NCI-H1694 treated with DMSO at 0.1 percent for 48 hours (cell line): Measurements from ENCODE around the gene VDR.

Source experiments
- DNase-seq: peaks from one replicate; lab custom pipeline; 2025; lab: John Stamatoyannopoulos, UW

The VDR gene

DNA sequence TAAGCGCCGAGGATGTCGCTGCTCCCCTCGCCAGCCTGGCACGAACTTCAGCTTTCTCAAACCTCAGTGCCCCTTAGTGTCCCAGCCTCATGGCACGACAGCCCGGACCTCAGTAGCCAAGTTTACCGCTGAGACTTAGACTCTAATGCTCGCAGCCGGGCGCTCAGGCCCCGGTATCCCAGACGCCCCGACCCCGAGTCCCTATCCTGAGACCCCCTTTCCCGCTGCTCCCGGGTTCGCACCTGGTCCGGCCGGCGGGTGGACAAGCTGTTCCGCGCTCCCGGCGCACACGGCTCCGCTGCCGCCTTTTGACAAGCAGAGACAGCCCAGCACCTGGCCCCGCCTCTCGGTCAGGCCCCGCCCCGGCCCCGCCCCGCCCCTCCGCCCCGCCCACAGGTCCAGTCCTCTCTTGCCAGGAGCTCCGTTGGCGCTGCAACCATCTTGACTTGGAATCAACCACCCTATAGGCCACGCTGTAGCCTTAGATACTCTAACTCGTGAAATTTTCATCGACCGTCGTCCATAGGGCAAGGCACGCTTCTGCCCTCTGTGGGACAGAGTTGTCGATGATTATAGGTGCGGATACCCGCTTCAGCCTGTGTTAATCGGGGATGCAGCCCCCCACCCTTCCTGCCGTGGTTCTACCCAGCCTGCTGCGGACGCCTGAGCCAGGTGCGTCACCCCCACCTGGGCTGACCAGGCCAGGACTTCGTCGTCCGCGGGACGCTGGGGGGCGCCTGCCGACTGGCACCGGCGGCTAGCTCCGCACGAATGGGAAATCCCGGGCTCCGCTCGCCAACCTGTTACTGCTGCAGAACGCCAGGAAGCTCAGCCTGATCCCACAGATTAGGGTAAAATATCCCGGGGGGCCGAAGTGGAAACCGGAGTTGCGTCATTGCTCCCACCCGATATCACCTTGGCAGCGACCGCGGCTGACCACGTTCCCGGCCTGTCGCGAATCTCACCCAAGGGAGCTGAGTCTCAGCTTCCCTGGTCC lies at the start of gene VDR:
TSS of gene VDR (minus strand) at position 282 of the 997 bp plus-strand sequence. CDS start 25,881 bp downstream, outside the sequence.
- DNase-seq: peak; percentile 35

DNA sequence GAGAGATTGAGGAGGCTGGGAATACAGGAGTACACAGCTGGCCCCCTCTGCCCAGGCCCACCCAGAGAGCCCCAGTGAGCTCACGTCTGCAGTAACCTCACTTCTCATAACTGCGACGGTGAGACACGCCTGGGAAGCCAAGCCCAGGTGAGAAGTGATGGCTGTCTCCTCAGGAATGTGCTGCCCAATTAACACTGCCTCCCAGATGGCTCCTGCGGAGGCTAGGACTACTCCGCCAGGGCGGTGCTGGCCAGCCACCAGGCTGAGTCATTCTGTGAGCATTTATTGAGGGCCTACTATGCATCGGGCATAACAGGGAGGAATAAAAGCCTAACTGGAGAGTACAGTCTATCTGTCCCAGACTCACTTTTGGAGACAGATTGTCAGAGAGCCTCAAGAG lies 49.3 kb upstream of the VDR start:
- DNase-seq: no peak

DNA sequence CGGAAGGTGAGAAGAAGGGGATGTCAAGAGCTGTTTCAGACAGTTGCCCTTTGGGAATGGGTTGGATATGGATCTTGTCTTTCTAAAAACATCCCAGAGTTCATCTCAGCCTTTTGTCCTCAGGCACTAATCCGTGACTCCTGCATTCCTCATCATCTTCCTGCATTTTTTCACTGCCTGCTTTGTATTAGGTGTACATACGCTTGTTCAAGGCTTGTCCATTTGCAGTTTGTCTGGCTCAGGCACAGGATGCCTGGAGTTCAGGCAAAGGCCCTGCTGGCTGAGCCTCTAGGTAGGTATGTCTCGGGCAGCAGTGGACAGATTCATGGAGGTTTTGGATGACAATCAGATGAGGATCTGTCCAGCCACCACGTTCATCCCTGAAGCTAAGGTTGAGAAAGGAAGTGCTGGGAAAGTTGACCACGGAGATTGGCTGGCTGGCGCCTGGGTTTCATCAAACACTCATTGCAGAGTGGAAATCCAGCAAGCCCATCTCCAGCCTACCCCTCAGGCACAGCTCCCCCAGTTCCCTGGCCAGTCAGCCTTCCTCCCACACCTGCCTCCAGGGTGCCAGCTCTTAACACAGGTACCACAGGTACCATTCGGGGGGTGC lies 46.2 kb upstream of the VDR start:
- no peak for DNase-seq

DNA sequence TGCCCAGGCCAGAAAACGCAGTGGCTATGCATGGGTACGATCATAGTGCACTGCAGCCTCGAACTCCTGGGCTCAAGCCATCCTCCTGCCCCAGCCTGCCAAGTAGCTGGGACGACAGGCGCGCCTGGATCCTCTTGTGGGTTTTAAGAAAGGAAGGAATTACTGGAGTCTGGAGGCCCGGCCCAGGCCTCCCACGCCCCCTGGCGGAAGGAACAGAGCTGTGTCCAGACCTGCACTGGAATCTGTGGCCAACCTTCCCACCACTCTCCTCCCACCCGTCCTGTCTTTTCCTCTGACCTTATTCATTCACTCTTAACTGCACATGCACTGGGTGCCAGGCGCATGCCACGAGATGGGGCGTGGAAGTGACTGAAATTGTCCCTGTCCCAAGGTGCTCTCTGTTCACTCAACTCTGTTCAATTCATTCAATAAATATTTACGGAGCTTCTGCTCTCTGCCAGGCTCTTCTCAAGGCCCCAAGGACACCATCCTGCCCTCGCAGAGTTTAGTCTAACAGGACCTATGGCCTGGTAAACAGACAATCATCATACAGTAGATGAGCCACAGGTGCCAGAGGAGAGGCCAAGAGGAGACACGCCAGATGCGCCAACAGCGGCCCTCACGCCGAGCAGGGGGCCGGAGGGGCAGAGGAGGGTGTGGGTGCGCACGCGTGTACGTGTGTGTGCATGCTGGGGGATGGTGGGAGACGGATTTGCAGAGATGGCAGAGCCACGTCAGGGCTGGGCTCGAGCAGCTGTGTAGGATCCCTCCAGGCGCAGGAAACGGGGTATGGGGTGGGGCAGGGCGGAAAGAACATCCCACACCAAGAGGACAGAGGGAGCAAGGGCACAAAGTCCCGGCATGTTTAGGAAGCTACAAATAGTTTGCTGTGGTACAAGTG lies 44.9 kb upstream of the VDR start:
- peak; percentile 26 for DNase-seq

DNA sequence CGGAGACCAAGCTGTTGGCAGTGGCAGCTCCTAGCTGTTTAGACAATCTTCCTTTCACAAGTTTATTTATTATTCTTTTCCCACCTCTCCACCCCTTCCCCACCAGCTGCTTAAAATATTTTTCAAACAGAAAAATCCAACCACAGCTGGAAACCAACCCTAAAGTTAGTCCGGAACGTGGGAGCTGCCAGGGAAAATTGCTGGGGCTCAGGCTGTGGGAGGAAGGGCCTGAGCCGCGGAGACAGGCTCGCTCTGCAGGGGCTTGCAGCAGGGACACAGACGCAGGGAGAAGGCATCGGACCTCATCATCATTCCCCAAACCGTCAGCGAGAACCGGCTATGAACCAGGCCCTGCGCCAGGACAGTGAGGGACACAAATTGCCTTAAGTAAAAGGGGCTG lies 42.5 kb upstream of the VDR start:
- no peak for DNase-seq

DNA sequence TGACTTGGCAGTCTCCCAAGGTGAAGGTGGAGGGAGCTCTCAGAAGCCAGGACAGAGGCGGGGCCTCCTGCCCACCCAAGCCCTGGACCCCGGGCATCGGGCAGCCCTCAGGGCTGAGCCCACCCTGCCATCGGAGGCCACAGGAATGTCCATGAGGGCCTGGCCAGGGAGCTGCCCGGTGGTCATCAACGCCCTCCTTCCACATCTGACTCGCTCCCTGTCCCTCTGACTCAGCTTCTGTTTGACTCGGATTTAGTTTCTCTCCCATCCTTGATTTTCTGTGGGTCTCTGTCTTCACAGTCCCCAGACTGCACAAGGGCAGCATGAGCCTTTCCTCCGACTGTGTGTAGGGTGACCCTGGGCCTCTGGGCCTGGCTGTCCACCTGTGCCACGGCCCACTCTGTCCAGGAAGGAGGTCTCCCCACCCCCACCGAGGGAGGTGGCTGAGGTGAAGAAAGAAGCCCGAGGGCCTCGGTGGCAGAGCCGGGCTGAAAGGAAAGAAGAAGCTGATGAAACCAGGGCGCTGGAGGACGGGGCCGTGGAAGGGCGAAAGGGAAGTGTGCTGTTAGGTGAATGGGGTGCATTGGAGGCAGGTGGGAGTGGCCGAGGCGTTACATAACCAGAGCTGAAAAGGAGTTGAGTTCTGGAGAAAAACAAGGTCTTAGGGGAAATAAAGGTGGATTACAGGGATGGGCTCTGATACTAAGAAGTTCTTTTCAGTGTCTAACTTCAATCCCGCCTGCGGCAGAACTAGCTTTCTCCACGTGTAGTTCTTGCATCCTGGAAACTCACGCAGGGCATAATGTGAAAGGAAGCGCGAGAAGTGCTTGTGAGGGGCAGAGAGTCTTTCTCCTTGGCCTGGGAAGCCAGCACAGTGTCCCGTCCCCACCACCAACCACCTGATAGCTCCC lies 41.9 kb upstream of the VDR start:
- no peak for DNase-seq

DNA sequence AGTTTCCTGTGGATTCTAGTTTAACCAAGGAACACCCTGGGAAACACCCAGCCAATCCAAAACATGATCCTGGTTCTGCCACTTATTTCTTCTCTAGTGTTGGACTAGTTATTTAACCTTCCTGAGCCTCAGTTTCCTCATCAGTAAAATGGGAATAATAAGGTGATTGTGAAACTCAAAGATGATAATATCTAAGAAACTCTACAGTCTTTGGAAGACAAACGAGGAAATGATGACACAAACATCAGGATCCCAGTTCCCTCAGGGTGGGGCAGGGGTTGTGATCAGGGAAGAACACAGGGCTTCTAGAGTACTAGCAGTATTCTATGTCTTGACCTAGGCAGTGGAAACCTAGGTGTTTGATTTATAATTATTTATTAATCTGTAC lies 40.5 kb upstream of the VDR start:
- no peak for DNase-seq

DNA sequence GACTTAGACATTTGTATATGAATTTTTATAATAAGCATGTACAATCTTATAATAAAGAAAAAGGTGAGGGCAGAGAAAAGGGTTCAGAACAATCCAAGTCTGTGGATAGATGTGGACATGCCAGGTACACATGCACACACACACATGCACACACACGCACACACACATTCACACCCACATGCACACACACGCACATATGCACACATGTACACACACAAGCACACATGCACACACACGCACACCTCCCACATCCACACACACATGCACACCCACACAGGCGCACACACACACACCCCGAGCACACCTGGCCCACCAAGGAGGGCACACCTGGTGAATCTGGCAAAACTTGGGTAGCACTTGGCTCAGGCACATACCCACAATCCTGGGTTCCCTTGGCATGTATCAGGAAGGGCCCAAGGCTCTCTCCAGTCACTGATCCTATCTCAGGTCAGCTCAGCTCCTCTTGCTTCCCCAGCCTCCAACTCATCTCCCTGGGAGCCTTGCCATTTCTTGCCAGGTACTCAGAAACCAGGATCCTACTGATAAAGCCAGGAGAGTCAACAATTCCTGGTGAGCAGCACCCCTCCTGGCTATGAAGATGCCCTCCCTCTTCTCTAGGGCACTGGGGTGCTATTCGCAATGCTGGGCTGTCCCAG lies 40.0 kb upstream of the VDR start:
- DNase-seq: no peak

DNA sequence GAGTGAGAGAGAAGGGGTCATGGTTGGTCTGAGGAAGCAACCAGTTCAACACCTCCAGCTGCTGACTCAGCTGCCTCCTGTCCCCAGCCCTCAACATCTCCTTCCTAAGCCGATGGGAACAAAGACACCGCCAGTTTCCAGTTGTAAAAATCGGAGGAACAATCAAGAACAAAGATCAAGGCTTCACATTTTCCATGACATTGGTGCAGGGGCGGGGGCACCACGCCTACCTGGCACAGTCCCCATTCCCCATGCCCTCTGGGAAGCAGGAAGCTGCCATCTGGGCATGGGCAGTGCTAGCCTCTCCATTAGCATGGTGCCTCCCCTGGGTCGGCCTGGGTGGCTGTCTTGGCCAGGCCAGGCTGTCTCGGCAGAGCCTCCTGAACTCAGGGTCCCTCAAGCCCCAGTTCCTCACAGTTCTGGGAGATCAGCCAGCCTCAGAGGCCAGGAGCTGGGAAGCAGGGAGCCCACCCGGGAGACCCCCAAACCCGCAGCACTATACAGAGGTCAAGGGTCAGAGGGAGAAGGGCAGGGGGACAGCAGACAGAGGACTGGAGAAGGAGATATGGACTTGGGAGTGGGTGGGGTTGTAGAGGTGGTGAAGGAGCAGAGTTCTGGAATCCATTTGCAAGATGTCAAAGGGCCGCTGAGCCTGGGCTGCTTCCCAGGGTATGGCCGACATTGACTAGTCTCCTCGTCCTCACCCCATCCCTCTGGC lies 39.0 kb upstream of the VDR start:
- DNase-seq: no peak

DNA sequence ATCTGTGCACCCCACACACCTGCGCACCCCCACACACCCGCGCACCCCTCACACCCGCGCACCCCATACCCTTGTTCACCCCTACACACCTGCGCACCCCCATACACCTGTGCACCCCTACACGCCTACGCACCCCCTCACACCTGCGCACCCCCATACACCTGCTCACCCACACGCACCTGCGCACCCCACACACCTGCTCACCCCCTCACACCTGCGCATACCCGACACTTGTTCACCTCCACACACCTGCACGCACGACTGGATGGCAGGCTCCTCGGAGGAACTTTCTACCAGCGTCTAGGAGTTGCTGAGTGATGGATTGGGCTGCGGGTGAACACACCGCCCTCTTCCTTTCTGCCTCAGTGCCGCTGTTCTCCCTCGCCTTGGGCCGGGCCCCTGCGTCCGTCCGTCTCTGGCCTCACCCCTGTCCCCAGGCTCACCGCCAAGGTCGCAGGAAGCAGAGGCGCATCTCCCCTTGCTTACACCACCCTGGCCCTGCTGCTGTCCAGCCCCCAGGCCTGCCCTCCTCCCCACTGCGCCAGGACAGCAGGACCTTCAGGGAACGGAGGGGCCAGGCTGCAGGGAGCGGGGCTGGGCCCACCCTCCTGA lies 37.9 kb upstream of the VDR start:
- DNase-seq: no peak

DNA sequence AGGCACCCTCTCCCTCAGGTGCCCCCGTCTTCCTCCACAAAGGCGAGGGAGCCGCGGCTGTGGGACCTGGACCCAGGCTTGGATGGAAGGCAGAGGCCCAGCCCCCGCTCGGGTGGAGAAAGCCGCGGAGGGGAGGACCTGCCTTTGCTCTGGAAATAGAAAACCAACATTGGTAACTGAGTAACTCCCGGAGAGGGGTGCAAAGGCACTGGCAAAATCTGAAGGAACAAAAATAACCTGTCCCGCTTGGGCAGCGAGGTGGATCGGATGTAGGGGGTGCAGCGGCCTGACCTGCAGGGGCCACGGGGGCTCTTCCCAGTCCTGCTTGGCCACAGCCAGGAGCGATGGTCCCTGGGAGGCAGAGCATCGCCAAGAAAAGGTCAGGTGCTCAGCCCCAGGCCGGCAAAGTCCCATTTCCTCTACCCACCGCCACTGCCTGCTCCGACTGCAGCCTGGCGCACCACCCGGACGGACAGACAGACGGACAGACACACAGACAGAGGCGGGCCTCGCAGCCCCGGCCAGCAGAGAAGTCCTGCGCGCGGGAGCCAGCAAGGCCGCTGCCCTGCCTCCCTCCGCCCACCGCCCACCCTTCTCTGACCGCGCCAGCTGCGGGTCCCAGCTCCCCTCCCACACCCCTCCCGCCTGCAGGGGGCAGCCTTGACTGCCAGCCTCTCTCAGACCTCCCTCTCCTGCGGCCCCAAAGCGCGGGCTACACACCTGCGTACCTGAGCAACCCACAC lies 37.2 kb upstream of the VDR start:
- DNase-seq: no peak

DNA sequence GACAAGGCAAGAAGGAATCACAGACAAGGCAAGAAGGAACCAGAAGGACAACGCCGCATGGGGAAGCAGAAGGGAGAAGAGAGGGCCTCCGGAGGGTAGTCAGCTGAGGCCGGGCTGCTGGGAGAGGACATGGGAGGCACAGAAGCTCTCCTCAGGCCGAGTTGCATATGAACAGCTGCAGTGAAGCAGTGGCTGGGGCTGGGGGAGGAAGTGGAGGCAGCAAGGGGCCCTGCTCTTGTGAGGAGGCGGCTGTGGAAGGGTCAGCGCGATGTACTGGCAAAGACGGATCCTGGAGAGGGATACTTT lies 36.6 kb upstream of the VDR start:
- no peak for DNase-seq

DNA sequence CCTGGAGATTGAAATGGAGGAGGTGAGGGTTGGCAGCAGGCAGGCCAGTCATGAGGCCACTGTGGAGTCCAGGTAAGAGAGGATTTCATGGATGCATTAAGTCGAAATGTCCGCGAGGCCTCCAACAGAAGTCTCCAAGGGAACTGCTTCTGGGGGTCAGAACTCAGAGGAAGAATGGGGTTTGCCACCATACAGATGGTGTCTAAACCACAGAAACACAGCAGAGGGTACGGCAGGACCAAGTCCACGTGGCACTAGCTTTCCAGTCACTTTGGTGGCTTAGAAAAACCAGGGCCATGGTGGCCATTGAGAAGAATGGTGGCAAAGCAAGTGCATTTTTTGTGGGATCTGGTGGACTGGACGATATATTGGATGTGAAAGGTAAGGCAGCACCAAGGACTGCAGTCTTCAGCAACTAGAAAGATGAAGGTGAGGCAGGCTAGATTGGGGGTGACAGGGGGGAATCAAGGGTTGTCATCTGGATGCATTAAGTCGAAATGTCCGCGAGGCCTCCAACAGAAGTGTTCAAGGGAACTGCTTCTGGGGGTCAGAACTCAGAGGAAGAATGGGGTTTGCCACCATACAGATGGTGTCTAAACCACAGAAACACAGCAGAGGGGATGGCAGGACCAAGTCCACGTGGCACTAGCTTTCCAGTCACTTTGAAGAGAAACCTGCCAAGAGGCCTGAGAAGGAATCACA lies 36.1 kb upstream of the VDR start:
- DNase-seq: no peak

DNA sequence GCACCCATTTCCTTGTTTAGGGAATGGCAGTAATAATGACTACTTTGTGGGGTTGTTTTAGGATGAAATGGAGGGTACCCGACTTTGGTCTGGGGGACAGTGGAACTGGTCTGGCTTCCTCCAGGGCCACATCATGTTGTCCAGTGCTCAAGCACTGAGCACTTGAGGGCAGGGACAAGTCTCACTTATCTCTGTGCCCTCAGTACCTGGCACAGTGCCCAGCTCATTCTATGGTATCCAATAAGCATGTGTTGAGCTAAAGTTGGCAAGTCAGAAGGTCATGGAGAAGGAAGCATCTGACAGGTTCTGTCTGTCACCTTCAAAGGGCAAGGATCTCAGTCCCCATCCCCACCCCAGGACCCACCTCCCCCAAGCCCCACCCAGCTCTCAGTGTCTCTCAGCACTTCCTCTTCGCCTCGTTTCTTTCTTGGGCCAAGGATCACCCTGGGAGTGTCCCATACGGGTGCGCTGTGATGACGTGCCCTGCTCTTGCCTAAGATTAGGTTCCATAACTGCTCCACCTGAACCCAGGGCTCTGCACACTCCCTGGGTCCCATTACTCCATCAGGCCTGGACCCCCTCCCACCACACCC lies 34.3 kb upstream of the VDR start:
- no peak for DNase-seq

DNA sequence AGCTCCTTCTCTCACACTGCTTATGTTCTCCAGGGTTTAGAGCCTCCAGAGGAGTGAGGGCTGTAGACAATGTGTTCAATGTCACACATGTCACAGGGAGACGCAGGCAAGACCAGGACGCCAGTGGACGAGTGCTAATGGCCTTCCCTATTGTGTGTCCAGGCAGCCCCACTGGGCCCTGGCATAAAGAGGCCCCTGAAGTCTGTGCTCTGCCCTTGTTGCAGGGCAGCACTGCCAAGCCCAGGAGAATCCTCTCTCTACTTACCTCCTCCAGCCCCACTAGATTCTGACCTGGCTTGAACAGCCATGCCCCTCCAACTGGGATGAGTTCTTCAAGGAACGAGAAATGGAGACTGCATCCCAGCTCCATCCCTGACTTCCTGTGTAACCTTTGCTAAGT lies 33.8 kb upstream of the VDR start:
- no peak for DNase-seq

DNA sequence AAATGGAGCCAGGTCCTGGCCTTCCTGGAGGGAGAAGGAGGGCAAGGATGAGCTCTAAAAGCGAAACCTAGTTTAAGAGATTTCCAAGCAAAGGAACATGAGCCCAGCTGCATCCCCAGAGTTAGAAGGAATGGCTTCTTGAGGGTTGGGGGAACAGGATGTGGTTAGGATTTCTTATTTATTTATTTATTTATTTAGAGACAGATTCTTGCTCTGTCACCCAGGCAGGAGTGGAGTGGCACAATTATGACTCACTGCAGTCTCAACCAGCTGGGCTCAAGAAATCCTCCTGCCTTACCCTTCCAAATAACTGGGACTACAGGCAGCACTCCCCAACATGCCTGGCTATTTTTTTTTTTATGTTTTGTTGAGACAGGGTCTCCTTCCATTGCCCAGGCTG lies 33.3 kb upstream of the VDR start:
- no peak for DNase-seq

DNA sequence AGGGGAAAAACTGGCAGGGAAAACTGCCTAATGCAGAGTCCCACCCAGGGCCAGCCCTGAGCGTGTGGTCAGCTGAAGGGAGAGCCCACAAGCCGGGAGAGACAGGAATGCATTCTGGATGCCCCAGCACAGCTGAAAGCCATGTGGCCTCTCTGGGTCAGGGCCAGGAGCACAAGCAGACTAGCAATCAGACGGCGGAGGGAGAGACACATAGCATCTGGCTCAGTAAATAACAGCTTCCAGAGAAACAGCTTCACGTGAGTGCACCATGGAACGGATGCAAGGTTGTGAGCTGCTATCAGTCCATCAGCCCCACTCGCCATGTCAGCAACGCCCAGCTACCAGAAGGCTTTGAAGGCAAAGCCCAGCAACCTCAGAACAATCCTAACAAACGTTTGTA lies 30.4 kb upstream of the VDR start:
- peak; percentile 67 for DNase-seq

DNA sequence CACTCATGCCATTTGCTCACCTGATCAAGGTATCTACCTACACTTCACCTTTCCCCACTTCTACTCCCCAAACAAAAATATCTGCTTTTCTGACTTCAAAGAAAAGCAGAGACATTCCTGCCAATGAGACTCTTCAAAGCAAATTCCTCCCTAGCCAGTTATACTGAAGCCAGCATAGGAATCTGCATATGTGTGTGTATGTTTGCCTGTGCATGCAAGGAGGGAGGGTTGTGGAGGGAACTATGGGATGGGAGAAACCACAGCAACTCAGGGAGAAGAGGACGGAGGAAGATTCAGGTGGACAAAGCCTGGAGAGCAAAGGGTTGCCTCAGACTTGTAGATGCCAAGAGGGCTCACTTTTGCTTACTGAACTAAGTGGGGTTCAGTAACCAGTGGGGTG lies 26.4 kb upstream of the VDR start:
- no peak for DNase-seq
